Stomach (tissue), 9 donors: ENCODE data around the gene SIK2. TPM values are rescaled to one million over a fixed set of nuclear protein-coding genes. Genes with fewer than 3 reads are reported as not detected.
A peak's percentile ranks its signal among the peaks of the same experiment; 100 is the strongest.

ENCODE experiments used
- DNase-seq, 2 donors: peaks; one replicate each; pipeline versions ENCODE4 v3.0.0 to v3.0.0-alpha.2; 2013 to 2019
- H3K27ac ChIP-seq, 5 donors: fragments of 200-600 bp in 4 of 5; sonication (generic) in 4 of 5; one replicate each; pipeline ENCODE4 v1.5.1; 2013 to 2019; ENCODE audit warnings: mild to moderate bottlenecking in 1 of 5, moderate library complexity in 1 of 5
- H3K27me3 ChIP-seq, 3 donors: fragments of 200-600 bp; sonication (generic); one replicate each; pipeline ENCODE4 v1.5.1; 2017 to 2019; ENCODE audit warnings: mixed run types in 1 of 3
- H3K36me3 ChIP-seq, 4 donors: fragments of 200-600 bp; sonication (generic); 1 replicate in 3 of 4; 2 replicates in 1 of 4; pipeline ENCODE4 v1.5.1; 2016 to 2019
- H3K4me1 ChIP-seq, 4 donors: fragments of 200-600 bp; sonication (generic); one replicate each; pipeline ENCODE4 v1.5.1; 2016 to 2019
- H3K4me3 ChIP-seq, 4 donors: fragments of 200-600 bp; sonication (generic) in 3 of 4; one replicate each; pipeline ENCODE4 v1.5.1; 2016 to 2019; ENCODE audit warnings: mild to moderate bottlenecking in 1 of 4
- H3K9me3 ChIP-seq, 4 donors: fragments of 200-600 bp; sonication (generic); one replicate each; pipeline ENCODE4 v1.5.1; 2016 to 2019
- EP300 ChIP-seq: sonication (generic); formaldehyde crosslinking; IDR thresholded peaks from one replicate; pipeline ENCODE4 v1.6.1; 2017; ENCODE audit warnings: antibody characterized with exemption
- POLR2A ChIP-seq, 4 donors: fragments of 450-650 bp; IDR thresholded peaks; one replicate each; pipeline ENCODE4 v1.6.1; 2016; ENCODE audit warnings: antibody characterized with exemption in 4 of 4, control low read depth in 2 of 4, mild to moderate bottlenecking in 1 of 4, moderate library complexity in 1 of 4
- POLR2AphosphoS5 ChIP-seq, 3 donors: sonication (generic); formaldehyde crosslinking; IDR thresholded peaks; one replicate each; pipeline ENCODE4 v1.6.1; 2016; ENCODE audit warnings: antibody characterized with exemption in 3 of 3
- WGBS, 5 donors: extraction: QIAGEN DNeasy Blood & Tissue Kit in 3 of 5; methylation state at CpG; one replicate each; pipeline versions ENCODE4 v1.1.5 to v1.1.7; 2013 to 2018; 5-methylcytosine and 5-hydroxymethylcytosine counted together
- intact Hi-C: fragments of 100-400 bp; cut with DNase I; formaldehyde crosslinking; loops from one replicate; pipeline ENCODE4 v1.15.1; 2023; ENCODE audit warnings: low total_unique reads
- polyA plus RNA-seq, 3 donors: library from polyadenylated mRNA; stranded (reverse); fragments of 200-250 nt; gene quantifications; one replicate each; pipeline ENCODE4 v1.2.3, GENCODE V29; 2013
- total RNA-seq, 5 donors: library from RNA; depleted of rRNA; stranded (reverse); fragments of >200 nt; gene quantifications; one replicate each; pipeline versions ENCODE4 v1.1.0 to v1.2.3, GENCODE V29; 2014 to 2016
- TF ChIP-seq, protein P1 (sequence below), 7 experiments: fragments of 450-650 bp in 4 of 7; fragments of 200-600 bp in 3 of 7; sonication (generic) in 3 of 7; IDR thresholded peaks; one replicate each; pipeline ENCODE4 v1.5.1; 2016 to 2019; ENCODE audit warnings: antibody characterized with exemption in 7 of 7, control low read depth in 2 of 7, mild to moderate bottlenecking in 1 of 7
- donor health status: healthy with polysubstance abuse.
- donor health status: Bipolar disorder and iron deficiency.
- donor health status: healthy.

Gene SIK2
- total and polyA plus RNA-seq, 8 donors: 5.5 to 86.9 (median 18.4) TPM

GRCh38 chr11:111561791-111562325, 40.4 kb upstream of the SIK2 start:
- TF ChIP-seq EP300: no peak
- TF ChIP-seq POLR2A (IDR thresholded peaks at IDR 0.05): no peak
- no peak for TF ChIP-seq POLR2AphosphoS5 (IDR thresholded peaks at IDR 0.05)
- TF ChIP-seq, protein P1, sequence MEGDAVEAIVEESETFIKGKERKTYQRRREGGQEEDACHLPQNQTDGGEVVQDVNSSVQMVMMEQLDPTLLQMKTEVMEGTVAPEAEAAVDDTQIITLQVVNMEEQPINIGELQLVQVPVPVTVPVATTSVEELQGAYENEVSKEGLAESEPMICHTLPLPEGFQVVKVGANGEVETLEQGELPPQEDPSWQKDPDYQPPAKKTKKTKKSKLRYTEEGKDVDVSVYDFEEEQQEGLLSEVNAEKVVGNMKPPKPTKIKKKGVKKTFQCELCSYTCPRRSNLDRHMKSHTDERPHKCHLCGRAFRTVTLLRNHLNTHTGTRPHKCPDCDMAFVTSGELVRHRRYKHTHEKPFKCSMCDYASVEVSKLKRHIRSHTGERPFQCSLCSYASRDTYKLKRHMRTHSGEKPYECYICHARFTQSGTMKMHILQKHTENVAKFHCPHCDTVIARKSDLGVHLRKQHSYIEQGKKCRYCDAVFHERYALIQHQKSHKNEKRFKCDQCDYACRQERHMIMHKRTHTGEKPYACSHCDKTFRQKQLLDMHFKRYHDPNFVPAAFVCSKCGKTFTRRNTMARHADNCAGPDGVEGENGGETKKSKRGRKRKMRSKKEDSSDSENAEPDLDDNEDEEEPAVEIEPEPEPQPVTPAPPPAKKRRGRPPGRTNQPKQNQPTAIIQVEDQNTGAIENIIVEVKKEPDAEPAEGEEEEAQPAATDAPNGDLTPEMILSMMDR (IDR thresholded peaks at IDR 0.05): no peak
- DNase-seq: no peak
- H3K4me1 ChIP-seq: peaks cover 0 to 11% (median 4%) of the 10 kb centered on the region in 4 donors
- H3K36me3 ChIP-seq: peaks cover 0 to 35% (median 3%) of the 10 kb centered on the region in 4 donors
- intact Hi-C loops: loop anchor here (10.0 kb wide), 1 partner anchor 283 kb away; no protein-coding TSS in a partner anchor
- WGBS, 5 donors: 49 to 92% (median 70%) methylated on average over 3 of the region's 3 CpGs
- H3K4me3 ChIP-seq: no peak overlapping the region
- no peaks in the 10 kb centered on the region for H3K9me3 ChIP-seq
- H3K27ac ChIP-seq: no peak overlapping the region
- no peaks in the 10 kb centered on the region for H3K27me3 ChIP-seq

DNA sequence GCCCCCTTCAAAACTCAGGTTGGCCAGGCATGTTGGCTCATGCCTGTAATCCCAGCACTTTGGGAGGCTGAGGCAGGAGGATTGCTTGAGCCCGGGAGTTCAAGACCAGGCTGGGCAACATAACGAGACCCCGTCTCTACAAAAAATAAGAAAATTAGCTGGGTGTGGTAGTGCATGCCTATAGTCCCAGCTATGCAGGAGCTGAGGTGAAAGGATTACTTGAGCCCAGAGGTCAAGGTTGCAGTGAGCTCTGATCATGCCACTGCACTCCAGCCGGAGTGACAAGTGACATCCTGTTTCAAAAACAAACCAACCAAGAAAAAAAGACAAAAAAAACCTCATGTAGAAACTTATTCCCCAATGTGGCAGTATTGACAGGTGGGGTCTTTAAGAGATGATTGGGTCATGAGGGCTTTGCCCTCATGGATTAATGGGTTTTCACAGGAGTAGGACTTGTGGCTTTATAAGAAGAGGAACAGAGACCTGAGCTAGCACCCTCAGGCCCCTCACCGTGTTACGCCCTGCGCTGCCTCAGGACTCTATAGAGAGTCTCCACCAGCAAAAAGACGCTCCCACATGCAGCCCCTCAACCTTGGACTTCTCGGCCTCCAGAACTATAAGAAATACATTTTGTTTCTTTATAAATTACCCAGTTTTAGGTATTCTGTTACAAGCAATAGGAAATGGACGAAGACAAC, 39.4 kb upstream of the SIK2 start:
- DNase-seq: no peak
- no peak overlapping the region for H3K27ac ChIP-seq
- TF ChIP-seq, protein P1 (IDR thresholded peaks at IDR 0.05): no peak
- TF ChIP-seq POLR2AphosphoS5 (IDR thresholded peaks at IDR 0.05): no peak
- TF ChIP-seq POLR2A (IDR thresholded peaks at IDR 0.05): no peak
- H3K4me1 ChIP-seq: peaks cover 0 to 11% (median 1%) of the 10 kb centered on the region in 4 donors
- WGBS, 5 donors: 79 to 92% (median 90%) methylated on average over 10 of the region's 10 CpGs
- H3K9me3 ChIP-seq: no peaks in the 10 kb centered on the region
- intact Hi-C loops: loop anchor here (10.0 kb wide), 1 partner anchor 282 kb away; no protein-coding TSS in a partner anchor
- peaks cover 0 to 35% (median 3%) of the 10 kb centered on the region in 4 donors for H3K36me3 ChIP-seq
- H3K27me3 ChIP-seq: no peaks in the 10 kb centered on the region
- H3K4me3 ChIP-seq: no peak overlapping the region

GRCh38 chr11:111565114-111565720, 37.0 kb upstream of the SIK2 start:
- TF ChIP-seq POLR2A (IDR thresholded peaks at IDR 0.05): no peak
- TF ChIP-seq, protein P1 (IDR thresholded peaks at IDR 0.05): peak in 5 of 7 experiments; percentile 38 to 94 (median 85)
- TF ChIP-seq EP300: no peak
- TF ChIP-seq POLR2AphosphoS5 (IDR thresholded peaks at IDR 0.05): peak in 2 of 3 donors; percentile 13 to 44
- intact Hi-C loops: loop anchor here (10.0 kb wide), 1 partner anchor 280 kb away; no protein-coding TSS in a partner anchor
- no peaks in the 10 kb centered on the region for H3K9me3 ChIP-seq
- H3K27ac ChIP-seq: no peak overlapping the region
- peaks cover 0 to 27% (median 0%) of the 10 kb centered on the region in 4 donors for H3K36me3 ChIP-seq
- no peaks in the 10 kb centered on the region for H3K27me3 ChIP-seq
- H3K4me1 ChIP-seq: peaks cover 0 to 11% (median 4%) of the 10 kb centered on the region in 4 donors
- peak; percentile 76 to 86 for DNase-seq
- WGBS, 5 donors: 57 to 67% (median 61%) methylated on average over 4 of the region's 4 CpGs
- H3K4me3 ChIP-seq: no peak overlapping the region

DNA sequence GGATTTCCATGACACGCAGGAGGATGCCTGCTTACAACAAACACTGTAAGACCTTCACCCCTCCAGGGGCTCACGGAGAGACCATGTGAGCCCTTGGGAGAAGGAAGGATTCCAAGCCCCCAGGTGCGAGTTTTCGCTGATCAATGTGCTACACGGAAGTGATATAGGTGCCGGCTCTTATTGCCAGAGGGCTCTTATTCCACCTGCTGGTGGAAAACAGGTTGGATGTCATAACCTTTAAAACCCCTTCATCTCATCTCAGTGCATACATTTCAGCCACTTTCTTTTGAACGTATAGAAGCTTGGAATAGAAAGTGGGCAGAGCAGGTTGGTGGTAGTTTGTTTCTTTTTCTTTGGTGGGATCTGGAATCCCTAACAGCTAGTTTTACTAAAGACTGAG, 35.9 kb upstream of the SIK2 start:
- Histone ChIP-seq H3K9me3 (no peaks in the 10 kb centered on the region), H3K4me3 (no peak overlapping the region), H3K27ac (no peak overlapping the region), H3K4me1 (peaks cover 0 to 9% (median 4%) of the 10 kb centered on the region in 4 donors), H3K36me3 (peaks cover 0 to 16% (median 0%) of the 10 kb centered on the region in 4 donors), H3K27me3 (no peaks in the 10 kb centered on the region)
- 66 to 79% (median 77%) methylated on average over 7 of the region's 7 CpGs for WGBS, 5 donors
- intact Hi-C loops: loop anchor here (10.0 kb wide), 1 partner anchor 278 kb away; no protein-coding TSS in a partner anchor
- TF ChIP-seq POLR2A (IDR thresholded peaks at IDR 0.05): no peak
- TF ChIP-seq POLR2AphosphoS5 (IDR thresholded peaks at IDR 0.05): no peak
- TF ChIP-seq, protein P1 (IDR thresholded peaks at IDR 0.05): no peak
- no peak for TF ChIP-seq EP300
- DNase-seq: no peak
